ENCODE results near the gene KNOP1. TPM values are rescaled to one million over a fixed set of nuclear protein-coding genes. Genes with fewer than 3 reads are reported as not detected.

The KNOP1 gene
- total RNA-seq, 2 donors from 2014 or later, result 18.4 to 22.8 TPM

GRCh38 chr16:19710191-19710908 lies 7.7 kb downstream of the KNOP1 start:
- no peak for ATAC-seq
- intact Hi-C loops (cut with DNase I, micrococcal nuclease), result no loop called here
- no peak for DNase-seq

GRCh38 chr16:19709381-19710136 lies 8.5 kb downstream of the KNOP1 start:
- ATAC-seq (no peak), DNase-seq (no peak)
- intact Hi-C loops (cut with DNase I, micrococcal nuclease), result no loop called here

GRCh38 chr16:19708296-19709205 lies 9.5 kb downstream of the KNOP1 start:
- DNase-seq (no peak), ATAC-seq (no peak)
- intact Hi-C loops (cut with DNase I, micrococcal nuclease), result no loop called here

- no peak for ATAC-seq
- no peak for DNase-seq
- intact Hi-C loops (cut with DNase I, micrococcal nuclease), result no loop called here
Observed at GRCh38 chr16:19707569-19708295, 10.3 kb downstream of the KNOP1 start.

- no peak for ATAC-seq
- intact Hi-C loops (cut with DNase I, micrococcal nuclease), result no loop called here
- no peak for DNase-seq
Observed at GRCh38 chr16:19706846-19707245, 11.2 kb downstream of the KNOP1 start.

GRCh38 chr16:19705843-19706242 lies 12.2 kb downstream of the KNOP1 start:
- ATAC-seq (no peak), DNase-seq (no peak)
- intact Hi-C loops (cut with DNase I, micrococcal nuclease), result no loop called here

GRCh38 chr16:19705146-19705501 lies 12.9 kb downstream of the KNOP1 start:
- ATAC-seq, result no peak
- intact Hi-C loops (cut with DNase I, micrococcal nuclease), result no loop called here
- no peak for DNase-seq

GRCh38 chr16:19704321-19705145 lies 13.5 kb downstream of the KNOP1 start:
- intact Hi-C loops (cut with DNase I, micrococcal nuclease), result no loop called here
- DNase-seq (peak in 1 of 2 donors; percentile 23), ATAC-seq (no peak)

- intact Hi-C loops (cut with DNase I, micrococcal nuclease), result no loop called here
- DNase-seq (peak in 1 of 2 donors; percentile 17), ATAC-seq (no peak)
Observed at GRCh38 chr16:19703172-19703889, 14.7 kb downstream of the KNOP1 start.

- intact Hi-C loops (cut with DNase I, micrococcal nuclease), result no loop called here
- DNase-seq (no peak), ATAC-seq (no peak)
Observed at GRCh38 chr16:19701091-19701490, 16.9 kb downstream of the KNOP1 start.

GRCh38 chr16:19700319-19700781 lies 17.7 kb downstream of the KNOP1 start:
- DNase-seq, result peak; percentile 49 to 73
- intact Hi-C loops (cut with DNase I, micrococcal nuclease), result no loop called here
- ATAC-seq, result peak; percentile 65

- intact Hi-C loops (cut with DNase I, micrococcal nuclease), result no loop called here
- DNase-seq (no peak), ATAC-seq (no peak)
Observed at GRCh38 chr16:19699472-19699871, 18.6 kb downstream of the KNOP1 start.

- ATAC-seq, result no peak
- intact Hi-C loops (cut with DNase I, micrococcal nuclease), result no loop called here
Observed at GRCh38 chr16:19698480-19699465, 19.3 kb downstream of the KNOP1 start.

GRCh38 chr16:19697756-19698318 lies 20.2 kb downstream of the KNOP1 start:
- intact Hi-C loops (cut with DNase I, micrococcal nuclease), result no loop called here
- ATAC-seq (peak; percentile 72), DNase-seq (peak; percentile 53 to 70)

More at GRCh38 chr16:19698480-19699465, 19.3 kb downstream of the KNOP1 start:
- no peak for DNase-seq

- intact Hi-C loops (cut with DNase I, micrococcal nuclease), result no loop called here
- ATAC-seq (no peak), DNase-seq (no peak)
Observed at GRCh38 chr16:19696961-19697360, 21.1 kb downstream of the KNOP1 start.

GRCh38 chr16:19696328-19696727 lies 21.7 kb downstream of the KNOP1 start:
- ATAC-seq (peak; percentile 73), DNase-seq (peak; percentile 86 to 87)
- intact Hi-C loops (cut with DNase I, micrococcal nuclease), result no loop called here

All from left colon (tissue), 2 donors.